Type B pancreatic cell (in vitro differentiated cells): Measurements from ENCODE around the gene NDE1. TPM values are rescaled to one million over a fixed set of nuclear protein-coding genes. Genes with fewer than 3 reads are reported as not detected.

Experiments
- DNase-seq: peaks from one replicate; pipeline ENCODE4 v3.0.0; 2021; ENCODE audit warnings: mixed read lengths; ENCODE audit not compliant: unreplicated experiment; ENCODE audit errors: extremely low spot score
- H3K27ac Mint-ChIP-seq: 2 replicates; pipeline ENCODE4 v1.8.0; 2021; ENCODE audit warnings: mild to moderate bottlenecking, mixed read lengths
- H3K27me3 Mint-ChIP-seq: 2 replicates; pipeline ENCODE4 v1.8.0; 2021; ENCODE audit warnings: mixed read lengths
- H3K36me3 Mint-ChIP-seq: 2 replicates; pipeline ENCODE4 v1.8.0; 2021; ENCODE audit warnings: mixed read lengths
- H3K4me1 Mint-ChIP-seq: one replicate; pipeline ENCODE4 v1.8.0; 2021; ENCODE audit warnings: mixed read lengths; ENCODE audit not compliant: unreplicated experiment
- H3K4me3 Mint-ChIP-seq: 2 replicates; pipeline ENCODE4 v1.8.0; 2021; ENCODE audit warnings: mild to moderate bottlenecking, mixed read lengths
- H3K9me3 Mint-ChIP-seq: 2 replicates; pipeline ENCODE4 v1.8.0; 2021; ENCODE audit warnings: mixed read lengths
- CTCF ChIP-seq: fragments of 200-600 bp; sonication (generic); conservative IDR thresholded peaks from 2 replicates; pipeline ENCODE4 v1.5.0; 2021; ENCODE audit warnings: antibody characterized with exemption, mild to moderate bottlenecking
- total RNA-seq: library from RNA; stranded (reverse); gene quantifications from 2 replicates; pipeline ENCODE4 v1.2.1, GENCODE V29; 2021; ENCODE audit warnings: low replicate concordance

Gene NDE1
- total RNA-seq, 1 donor from 2014 or later = 76.4 TPM

- H3K27me3 Mint-ChIP-seq = no peaks in the 10 kb centered on the region
- no peak overlapping the region for H3K27ac Mint-ChIP-seq
- DNase-seq = no peak
- H3K4me3 Mint-ChIP-seq = no peak overlapping the region
- no peaks in the 10 kb centered on the region for H3K9me3 Mint-ChIP-seq
- H3K4me1 Mint-ChIP-seq = no peaks in the 10 kb centered on the region
- no peak for TF ChIP-seq CTCF
- peaks cover 1% of the 10 kb centered on the region for H3K36me3 Mint-ChIP-seq
These were observed 44.5 kb downstream of the NDE1 start for GRCh38 chr16:15694499-15694898.

- no peaks in the 10 kb centered on the region for H3K9me3 Mint-ChIP-seq
- H3K36me3 Mint-ChIP-seq = peaks cover 14% of the 10 kb centered on the region
- H3K4me3 Mint-ChIP-seq = no peak overlapping the region
- no peak overlapping the region for H3K27ac Mint-ChIP-seq
- TF ChIP-seq CTCF = no peak
- no peaks in the 10 kb centered on the region for H3K27me3 Mint-ChIP-seq
- no peaks in the 10 kb centered on the region for H3K4me1 Mint-ChIP-seq
- no peak for DNase-seq
These were observed 49.8 kb downstream of the NDE1 start for GRCh38 chr16:15699819-15700218.

- Mint-ChIP-seq H3K9me3 (no peaks in the 10 kb centered on the region), H3K4me1 (no peaks in the 10 kb centered on the region), H3K27ac (no peak overlapping the region), H3K36me3 (peaks cover 18% of the 10 kb centered on the region), H3K4me3 (no peak overlapping the region), H3K27me3 (no peaks in the 10 kb centered on the region)
- no peak for DNase-seq
- no peak for TF ChIP-seq CTCF
These were observed 51.3 kb downstream of the NDE1 start for GRCh38 chr16:15701367-15701766.

- peaks cover 18% of the 10 kb centered on the region for H3K36me3 Mint-ChIP-seq
- no peaks in the 10 kb centered on the region for H3K9me3 Mint-ChIP-seq
- no peak for DNase-seq
- TF ChIP-seq CTCF = no peak
- H3K4me1 Mint-ChIP-seq = no peaks in the 10 kb centered on the region
- no peak overlapping the region for H3K27ac Mint-ChIP-seq
- no peak overlapping the region for H3K4me3 Mint-ChIP-seq
- no peaks in the 10 kb centered on the region for H3K27me3 Mint-ChIP-seq
These were observed 52.2 kb downstream of the NDE1 start for GRCh38 chr16:15701975-15702970.

GRCh38 chr16:15703029-15703736 is 53.1 kb downstream of the NDE1 start:
- H3K4me3 Mint-ChIP-seq = no peak overlapping the region
- peaks cover 18% of the 10 kb centered on the region for H3K36me3 Mint-ChIP-seq
- no peaks in the 10 kb centered on the region for H3K4me1 Mint-ChIP-seq
- no peaks in the 10 kb centered on the region for H3K27me3 Mint-ChIP-seq
- TF ChIP-seq CTCF = no peak
- no peak overlapping the region for H3K27ac Mint-ChIP-seq
- H3K9me3 Mint-ChIP-seq = no peaks in the 10 kb centered on the region
- DNase-seq = no peak
